GM12891 (cell line): ENCODE results near the gene MKX.

ENCODE experiments used
- POLR2A ChIP-seq: IDR thresholded peaks from 2 replicates; pipeline ENCODE4 v1.6.1; 2011; ENCODE audit warnings: low read depth, low read length, control low read depth
- POLR2AphosphoS5 ChIP-seq: IDR thresholded peaks from 2 replicates; pipeline ENCODE4 v1.6.1; 2011; ENCODE audit warnings: low read depth, low read length, control low read depth

DNA sequence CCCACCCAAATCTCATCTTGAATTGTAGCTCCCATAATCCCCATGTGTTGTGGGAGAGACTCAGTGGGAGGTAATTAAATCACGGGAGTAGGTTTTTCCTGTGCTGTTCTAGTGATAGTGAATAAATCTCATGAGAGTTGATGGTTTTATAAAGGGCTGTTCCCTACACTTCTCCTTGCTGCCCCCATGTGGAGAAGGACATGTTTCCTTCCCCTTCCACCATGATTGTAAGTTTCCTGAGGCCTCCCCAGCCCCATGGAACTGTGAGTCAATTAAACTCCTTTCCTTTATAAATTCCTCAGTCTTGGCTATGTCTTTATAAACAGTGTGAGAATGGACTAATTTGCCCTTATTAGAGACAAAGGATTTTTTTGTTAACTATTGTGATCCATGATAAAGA, 48.5 kb upstream of the MKX start:
- TF ChIP-seq POLR2AphosphoS5 (no peak), POLR2A (no peak)
